CD1c-positive myeloid dendritic cell (primary cell): Measurements from ENCODE around the gene OGT.
"Not testable (repeated sequence)": the region's sequence is repeated elsewhere in the genome, so short reads cannot be mapped to it uniquely, and the experiment has no call there.

Experiments
- DNase-seq: peaks from one replicate; pipeline ENCODE4 v3.0.0-alpha.2; 2016; ENCODE audit errors: extremely low spot score

The OGT gene

DNA sequence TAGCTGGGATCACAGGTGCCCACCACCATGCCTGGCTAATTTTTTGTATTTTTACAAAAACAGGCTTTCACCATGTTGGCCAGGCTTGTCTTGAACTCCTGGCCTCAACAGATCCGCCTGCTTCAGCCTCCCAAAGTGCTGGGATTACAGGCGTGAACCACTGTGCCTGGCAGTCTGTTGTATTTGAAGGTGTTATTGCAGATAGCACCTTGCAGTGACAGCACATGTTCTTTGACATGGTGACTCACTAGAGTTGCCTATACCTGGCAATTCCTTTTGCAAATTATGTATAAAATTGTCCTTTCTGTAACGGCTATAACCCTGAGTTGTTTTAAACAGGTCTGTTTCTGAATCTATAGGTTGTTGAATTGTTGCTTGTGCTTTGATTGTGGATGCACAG is 7.9 kb downstream of the OGT start:
- DNase-seq = no peak

DNA sequence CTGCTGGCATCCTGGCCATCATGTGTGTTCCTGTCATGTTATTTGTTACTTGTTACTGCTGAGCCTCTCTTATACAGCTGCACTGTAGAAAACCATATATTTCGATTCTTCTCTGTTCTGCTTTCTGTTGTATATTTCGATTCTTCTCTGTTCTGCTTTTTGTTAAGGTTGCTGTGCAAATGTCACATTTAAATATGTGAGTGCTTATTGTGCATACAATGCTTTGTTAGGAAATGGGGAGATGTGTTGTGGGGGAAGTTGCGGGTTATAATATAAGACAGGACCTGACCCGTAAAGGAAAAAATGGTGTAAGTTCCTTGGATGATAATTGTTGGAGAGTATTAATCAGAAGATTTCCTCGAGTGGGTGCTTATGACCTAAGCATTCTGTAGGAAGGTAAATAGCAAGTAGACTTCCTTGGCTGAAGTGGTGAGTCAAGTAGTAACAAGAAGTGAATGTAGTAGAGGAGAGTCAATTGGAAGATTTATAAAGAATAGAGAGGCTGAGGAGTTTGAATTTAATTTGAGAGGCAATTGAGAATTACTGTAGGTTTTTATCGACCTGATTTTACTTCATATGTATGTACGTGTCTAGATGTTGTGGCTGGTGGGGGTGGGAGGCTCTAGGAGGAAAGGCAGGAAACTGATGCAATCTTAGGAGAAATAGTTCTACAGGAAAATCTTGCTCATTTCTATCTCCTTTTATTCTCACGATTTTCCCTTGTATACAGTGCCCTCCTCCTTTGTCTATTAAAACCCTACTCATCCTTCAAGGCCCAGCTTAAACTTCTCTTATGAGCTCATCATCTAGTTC is 8.5 kb downstream of the OGT start:
- DNase-seq = peak; percentile 79

DNA sequence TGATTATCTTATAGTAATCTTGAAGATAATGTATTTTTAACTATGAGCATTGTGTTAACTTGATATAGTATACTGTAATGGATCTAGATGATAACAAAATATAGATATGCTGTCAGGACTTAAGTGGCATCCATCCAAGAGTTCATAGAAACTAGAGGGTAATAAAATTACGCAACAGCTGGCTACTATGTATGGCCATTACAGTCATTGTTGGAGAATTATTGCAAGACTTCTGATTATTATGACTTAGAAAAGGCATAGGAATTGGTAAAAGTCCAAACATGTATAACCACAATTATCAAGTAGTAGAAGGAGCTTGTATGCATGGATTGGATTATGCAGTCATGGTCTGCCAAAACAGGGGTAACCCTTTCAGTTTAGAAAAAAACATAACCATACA is 9.5 kb downstream of the OGT start:
- DNase-seq = peak; percentile 21

DNA sequence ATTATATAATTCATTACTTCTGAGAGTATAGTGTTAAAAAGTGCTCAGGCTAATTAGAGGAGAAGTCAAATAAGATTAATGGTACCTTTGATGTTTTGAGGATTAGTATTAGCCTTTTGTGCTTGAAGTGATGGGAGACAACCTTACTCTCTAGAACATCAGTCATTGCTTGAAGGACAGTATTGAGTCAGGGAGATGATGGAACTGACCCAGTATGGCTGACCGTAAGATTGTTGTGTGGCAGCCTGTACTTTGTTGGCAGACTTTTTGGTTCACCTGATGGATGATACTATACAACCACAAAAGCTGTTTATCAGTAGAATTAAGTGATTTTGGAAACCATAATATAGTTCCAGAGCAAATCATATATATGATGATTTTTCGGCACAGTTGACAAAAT is 9.9 kb downstream of the OGT start:
- DNase-seq = no peak

DNA sequence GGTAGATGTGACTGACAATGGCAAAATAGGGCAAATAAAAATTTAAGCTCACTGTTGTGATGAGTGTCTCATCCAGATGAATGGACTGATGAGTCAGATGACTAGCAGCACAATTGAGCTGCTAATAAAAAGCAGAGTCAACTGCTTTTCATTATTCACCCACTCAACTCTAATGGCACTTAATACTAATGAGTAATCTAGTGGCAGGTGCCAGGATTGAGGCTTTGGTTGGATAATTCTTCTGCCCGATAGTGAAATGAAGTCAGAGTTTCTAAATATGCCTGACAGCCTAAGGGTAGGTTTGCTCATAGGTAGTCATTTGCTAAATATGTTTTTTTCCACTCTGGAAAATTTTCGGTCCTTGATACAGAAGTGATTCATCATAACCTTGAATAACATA is 10.4 kb downstream of the OGT start:
- DNase-seq = peak; percentile 10

DNA sequence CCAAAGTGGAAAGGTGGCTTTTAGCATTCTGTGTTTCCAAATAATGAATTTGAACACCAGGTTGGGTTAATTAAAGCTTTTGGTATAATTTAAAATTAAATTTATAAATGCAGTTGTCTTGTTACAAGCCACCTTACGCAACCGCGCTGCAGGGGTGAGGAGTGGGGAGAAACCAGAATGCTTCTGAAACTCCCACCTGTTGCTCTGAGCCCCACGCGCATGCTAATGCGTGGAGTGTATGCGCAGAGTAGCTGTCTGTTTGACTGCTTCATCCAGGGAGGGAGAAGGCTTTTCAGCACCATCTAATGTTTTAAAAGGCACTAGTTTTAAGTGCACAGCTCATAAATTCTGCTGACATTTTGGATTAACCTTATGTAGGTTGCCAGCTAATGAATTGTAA is 12.5 kb downstream of the OGT start:
- DNase-seq = no peak

DNA sequence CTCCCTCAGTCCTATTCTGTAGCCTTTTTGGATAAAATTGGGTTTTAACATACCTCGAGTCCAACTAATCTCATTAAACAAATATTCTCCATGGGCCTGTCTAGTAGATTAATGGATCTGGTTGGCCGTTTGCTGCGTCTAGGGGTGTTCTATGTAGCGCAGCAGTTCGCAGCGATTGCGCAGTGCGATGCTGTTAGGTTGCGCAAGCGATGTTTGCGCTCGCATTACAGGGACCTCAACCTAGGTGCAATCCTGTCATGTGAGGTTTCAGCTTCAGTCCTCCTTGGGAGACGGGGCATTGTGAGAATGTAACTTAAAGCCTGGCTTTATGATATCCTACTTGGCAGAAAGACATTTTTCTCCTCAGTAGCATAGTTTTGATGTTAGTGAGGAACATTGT is 14.0 kb downstream of the OGT start:
- DNase-seq = no peak

DNA sequence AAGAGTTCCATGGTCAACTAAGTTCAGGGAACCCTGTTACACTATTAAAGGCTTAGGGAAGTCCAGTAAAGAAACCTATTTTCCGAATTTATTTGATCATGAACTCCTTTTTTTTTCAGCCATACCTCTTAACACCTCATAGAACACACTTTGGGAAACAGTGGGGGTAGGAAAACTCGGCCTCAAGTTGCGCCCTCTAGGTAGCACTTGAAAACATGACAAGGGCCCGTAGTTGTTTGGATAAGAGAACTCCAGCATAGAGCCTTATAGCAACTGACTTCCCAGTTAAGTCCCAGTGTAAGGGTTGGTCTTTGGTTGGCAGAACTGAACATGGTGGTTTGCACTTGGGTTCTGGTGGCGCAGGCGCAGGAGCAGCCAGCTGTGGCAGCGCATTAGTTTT is 14.4 kb downstream of the OGT start:
- no peak for DNase-seq

DNA sequence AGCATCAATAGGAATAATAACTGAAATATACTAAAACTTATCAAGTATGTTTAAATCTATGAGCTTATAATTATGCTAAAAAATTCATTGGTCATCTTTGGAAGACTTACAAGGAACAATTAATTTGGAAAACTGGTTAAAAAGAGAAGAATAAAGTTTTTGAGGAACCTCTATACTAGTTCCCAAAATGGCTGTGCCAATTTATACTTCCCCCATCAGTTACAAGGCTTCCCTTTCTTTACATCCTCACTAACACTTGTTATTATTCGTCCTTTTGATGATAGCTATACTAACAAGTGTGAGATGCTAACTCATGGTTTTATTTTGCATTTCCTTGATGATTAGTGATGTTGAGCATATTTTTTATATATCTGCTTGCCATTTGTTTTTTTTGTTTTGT is 17.1 kb downstream of the OGT start:
- peak; percentile 50 for DNase-seq

DNA sequence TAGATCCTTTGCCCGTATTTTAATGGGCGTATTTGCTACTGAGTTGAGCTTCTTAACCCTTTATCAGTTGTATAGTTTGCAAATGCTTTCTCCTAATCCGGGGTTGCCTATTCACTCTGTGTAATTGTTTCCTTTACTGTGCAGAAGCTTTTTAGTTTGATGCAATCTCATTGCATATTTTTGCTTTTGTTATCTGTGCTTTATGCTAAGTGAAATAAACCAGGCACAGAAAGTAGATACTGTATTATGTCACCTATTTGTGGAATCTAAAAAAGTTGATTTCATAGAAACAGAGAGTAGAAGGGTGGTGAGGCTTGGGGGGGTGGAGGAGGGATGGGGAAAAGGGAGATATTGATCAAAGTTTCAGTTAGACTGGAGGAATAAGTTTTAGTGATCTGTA is 17.7 kb downstream of the OGT start:
- no peak for DNase-seq

DNA sequence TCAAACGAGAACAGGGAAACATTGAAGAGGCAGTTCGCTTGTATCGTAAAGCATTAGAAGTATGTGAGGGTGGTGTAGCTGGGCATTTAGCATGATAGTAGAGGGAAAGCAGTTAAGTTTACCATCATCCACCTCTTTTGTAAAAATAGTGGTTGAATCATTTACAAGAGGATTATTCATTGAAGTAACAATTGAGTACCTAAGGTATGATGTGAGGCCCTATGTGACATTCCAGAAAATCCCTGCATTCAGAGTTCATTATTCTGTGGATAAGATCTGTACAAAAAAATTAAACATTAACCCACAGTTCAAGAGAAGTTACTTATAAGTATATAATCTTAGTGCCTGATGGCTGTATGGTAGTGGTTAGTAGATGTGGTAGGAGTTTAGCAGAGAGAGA is 23.1 kb downstream of the OGT start:
- DNase-seq = no peak

DNA sequence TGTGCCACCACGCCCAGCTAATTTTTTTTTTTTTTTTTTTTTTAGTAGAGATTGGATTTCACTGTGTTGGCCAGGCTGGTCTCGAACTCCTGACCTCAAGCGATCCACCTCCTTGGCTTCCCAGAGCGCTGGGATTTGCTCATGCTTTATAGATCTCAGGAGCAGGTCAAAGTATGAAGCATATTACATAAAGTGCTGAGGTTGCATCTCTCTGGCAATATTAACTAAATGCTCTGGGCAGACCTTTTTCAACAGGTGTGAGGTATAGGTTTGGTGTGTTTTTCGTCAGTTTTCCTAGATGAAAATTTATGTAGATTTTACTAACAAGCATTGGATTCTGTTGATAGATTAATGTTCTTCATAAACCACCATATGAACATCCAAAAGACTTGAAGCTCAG is 26.0 kb downstream of the OGT start:
- no peak for DNase-seq

DNA sequence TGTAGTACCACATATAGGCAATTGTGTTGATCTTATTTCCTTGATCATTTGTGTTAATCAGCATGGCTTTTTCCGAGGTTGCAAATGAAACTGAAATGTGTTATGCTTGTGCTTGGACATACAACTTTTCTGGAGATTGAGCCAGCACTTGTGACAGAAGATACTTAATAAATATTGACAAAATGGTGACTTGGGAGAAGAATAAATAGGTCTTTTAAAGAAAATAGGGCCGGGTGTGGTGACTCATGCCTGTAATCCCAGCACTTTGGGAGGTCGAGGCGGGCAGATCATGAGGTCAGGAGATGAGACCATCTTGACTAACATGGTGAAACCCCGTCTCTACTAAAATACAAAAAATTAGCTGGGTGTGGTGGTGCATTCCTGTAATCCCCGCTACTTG is 26.9 kb downstream of the OGT start:
- not testable (repeated sequence) for DNase-seq

DNA sequence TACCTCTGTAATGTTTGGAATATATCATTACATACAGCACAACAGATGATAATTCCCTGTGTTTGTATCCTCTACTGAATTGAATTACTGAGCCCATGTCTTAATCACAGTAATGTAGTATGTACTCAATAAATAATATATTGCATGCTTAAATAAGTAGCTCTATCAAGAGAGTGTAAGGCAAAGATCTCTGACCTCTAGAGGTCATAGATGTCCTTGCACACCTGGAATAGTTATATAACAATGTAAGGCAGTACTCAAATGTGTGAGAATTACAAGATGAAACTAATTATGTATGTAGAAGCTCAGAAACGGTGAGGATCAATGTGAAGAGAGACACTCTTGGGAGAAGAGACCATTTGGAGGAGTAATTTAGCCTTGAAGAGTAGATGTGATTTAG is 31.0 kb downstream of the OGT start:
- DNase-seq = no peak

DNA sequence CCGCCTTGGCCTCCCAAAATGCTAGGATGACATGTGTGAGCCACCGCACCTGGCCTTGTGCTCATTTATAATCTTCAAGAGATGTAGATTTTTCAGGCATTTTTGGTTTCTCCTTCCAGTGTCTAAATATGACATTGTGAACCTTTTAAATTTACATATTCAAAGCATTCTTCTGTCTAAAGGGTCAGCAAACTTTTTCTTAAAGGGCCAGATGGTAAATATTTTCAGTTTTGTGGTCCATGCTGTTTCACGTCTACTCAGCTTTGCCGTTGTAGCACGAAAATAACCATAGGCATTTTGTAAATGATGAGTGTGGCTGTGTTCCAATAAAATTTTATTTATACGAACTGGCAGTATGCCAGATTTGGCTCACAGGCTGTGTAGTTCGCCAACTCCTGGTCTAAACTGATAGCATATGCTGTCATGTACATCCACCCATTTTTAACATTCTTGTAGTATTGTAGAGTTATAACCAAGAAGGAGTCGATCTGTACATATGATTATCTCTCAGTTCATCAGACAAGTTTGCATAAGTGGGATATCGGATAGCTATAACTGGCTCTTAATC is 32.7 kb downstream of the OGT start:
- DNase-seq = no peak

DNA sequence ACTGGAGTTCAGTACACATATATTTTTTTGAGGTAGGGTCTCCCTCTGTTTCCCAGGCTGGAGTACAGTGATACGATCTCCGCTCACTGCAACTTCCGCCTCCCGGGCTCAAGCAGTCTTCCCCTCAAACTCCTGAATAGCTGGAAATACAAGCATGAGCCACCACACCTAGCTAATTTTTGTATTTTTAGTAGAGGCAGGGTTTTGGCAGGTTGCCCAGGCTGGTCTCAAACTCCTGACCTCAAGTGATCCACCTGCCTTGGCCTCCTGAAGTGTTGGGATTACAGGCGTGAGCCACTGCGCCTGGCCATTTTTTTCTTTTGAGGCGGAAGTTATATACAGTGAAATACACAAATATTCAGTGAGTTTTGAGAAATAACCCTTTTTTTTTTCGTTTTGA is 38.5 kb downstream of the OGT start:
- DNase-seq = not testable (repeated sequence)

DNA sequence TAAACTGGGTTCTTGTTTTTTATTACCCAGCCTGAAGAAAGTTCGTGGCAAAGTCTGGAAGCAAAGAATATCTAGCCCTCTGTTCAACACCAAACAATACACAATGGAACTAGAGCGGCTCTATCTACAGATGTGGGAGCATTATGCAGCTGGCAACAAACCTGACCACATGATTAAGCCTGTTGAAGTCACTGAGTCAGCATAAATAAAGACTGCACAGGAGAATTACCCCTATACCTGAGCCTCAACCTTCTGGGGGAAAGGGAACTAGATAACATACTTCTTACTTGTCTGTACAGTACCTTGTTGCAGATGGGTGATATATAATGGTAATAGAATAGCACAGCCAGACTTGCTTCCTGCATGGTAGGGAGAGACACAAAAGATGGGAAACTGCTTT is 40.7 kb downstream of the OGT start:
- DNase-seq = no peak

DNA sequence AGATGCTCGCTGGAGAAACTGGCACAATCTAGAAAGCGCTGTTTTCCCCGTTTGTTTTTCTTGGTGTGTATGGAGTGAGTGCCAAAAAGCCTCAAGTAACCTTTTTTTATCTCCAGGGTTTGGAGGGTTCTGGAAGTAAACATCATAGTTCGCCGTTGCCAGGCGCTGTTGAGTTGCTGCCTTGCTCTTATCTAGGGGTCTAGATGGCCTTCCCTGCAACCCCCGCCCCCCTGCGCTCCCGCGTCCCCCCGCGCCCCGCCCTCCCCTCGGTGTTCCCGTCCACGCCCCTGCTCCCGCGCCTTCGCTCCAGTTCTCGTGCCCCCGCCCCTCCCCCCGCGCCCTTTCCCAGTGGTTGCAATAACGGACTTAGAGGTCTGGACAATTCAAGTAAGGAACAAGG is 44.8 kb downstream of the OGT start:
- DNase-seq = no peak

DNA sequence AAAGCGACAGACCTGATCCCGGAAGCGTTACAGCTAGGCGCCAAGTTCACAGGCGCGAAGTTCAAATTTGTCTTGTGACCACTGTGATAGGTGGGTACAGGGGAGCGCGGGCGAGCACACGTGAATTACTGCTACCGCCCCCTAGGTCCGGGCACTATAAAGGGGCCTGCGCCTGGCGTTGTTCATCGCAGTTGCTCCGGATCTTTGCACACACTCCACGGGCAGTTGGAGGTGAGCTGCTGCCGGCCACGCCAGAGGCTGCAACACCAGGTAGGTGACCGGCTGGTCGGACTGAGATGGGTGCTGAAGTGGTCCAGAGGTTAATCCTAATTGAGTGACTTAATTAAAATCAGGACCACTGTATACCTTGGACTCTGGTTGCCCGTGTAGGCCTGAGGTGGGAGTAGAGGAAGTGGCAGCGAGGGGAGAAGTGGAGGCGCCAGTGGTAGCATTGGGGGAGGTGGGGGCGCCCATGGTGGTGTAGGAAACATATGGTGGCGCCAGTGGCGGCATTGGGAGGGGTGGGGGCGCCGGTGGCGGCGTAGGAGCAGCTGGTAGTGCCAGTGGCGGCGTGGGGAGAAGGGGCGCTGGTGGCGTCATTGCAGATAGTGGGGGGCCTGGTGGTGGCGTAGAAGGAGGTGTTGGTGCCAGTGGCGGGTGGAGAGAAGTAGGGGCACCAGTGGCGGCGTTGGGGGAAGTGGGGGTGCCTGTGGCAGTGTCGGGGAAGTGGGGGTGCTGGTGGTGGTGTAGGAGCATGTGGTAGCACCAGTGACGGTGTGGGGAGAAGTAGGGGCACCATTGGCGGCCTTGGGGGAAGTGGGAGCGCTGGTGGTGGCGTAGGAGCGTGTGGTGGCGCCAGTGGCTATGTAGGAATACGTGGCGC is 45.6 kb downstream of the OGT start, which contains the start of gene GCNA:
TSS of gene GCNA (plus strand) at position 185 of the 883 bp plus-strand sequence. CDS start 2,385 bp downstream, outside the sequence.
- DNase-seq = no peak

DNA sequence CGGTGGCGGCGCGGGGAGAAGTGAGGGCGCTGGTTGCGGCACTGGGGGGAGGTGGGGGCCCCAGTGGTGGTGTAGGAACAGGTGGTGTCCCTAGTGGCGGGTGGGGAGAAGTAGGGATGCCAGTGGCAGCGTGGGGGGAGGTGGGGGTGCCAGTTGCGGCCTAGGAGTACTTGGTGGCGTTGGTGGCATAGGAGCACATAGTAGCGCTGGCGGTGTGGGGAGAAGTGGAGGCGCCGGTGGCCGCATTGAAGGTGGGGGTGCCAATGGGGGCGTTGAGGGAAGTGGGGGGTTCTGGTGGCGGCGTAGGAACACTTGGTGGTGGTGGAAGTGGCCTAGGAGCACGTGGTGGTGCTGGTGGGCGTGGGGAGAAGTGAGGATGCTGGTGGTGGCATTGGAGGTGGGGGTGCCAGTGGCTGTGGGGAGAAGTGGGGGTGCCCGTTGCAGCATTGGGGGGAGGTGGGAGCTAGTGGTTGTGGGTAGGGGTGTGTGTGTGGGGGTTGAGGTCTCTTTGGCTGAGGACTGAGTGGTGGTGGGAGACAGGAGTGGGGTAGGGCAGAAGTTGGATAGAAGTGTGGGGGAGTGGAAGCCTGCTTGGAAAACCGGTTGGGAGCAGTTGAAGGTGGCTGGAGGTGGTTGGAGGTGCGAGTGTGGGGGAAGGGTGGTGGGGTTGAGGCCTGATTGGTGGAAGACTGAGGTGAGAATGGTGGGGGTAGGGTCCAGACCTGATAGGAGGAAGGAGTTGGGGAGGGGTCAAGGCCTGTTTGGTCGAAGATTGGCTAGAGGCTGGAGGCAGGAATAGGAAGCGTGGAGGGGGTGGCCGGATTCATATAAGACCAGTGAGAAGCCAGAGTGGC is 46.5 kb downstream of the OGT start:
- DNase-seq = no peak

DNA sequence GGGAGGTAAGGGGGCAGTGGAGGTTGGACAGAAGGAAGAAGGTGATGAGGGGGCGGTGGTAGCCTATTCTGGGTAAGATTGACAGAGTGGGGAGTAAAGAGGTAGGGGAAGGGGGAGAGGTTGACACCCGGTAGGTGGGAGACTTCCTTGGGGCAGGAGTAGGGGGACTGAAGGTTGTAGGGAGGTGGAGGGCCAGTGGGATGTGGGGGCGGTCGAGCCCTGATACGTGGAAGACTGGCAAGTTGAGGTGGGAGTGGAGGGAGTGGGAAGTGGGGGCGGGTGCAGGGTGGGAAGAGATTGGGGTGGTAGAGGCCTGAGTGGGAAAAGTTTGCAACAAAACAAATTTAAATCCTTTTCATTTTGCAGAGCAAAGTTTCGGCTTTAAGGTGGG is 47.1 kb downstream of the OGT start:
- no peak for DNase-seq

DNA sequence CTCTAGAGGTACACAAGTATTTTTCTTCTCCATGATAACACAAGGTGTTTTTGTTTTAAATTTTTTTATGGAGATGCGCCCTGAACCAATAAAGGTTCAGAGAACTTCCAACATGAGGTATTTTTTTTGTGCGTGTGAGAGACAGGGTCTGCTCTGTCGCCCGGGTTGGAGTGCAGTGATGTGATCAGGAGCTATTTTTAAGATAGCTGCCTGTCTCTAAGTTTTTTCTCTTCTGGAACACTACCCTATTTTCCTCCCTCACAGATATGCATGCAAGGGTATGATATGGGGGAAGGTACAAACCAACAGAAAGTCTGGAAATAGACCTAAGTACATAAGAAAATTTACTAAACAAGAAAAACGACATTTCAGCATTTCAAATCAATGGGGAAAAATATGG is 48.3 kb downstream of the OGT start:
- no peak for DNase-seq
